Gastrocnemius medialis (tissue), 4 donors: ENCODE measurements around the gene BLOC1S4. TPM values are rescaled to one million over a fixed set of nuclear protein-coding genes. Genes with fewer than 3 reads are reported as not detected.

Source experiments
- ATAC-seq, 2 donors: fragments of 150-250 bp; one replicate each; pipeline ENCODE4 v1.9.1; 2016
- DNase-seq, 2 donors: peaks; one replicate each; pipeline ENCODE4 v3.0.0-alpha.2; 2019
- H3K27ac ChIP-seq, 4 donors: fragments of 200-600 bp; sonication (generic); 1 replicate in 1 of 4; 2 replicates in 3 of 4; pipeline ENCODE4 v1.5.1; 2016 to 2018; ENCODE audit warnings: mild to moderate bottlenecking in 2 of 4, moderate library complexity in 1 of 4
- H3K27me3 ChIP-seq, 3 donors: fragments of 200-600 bp; sonication (generic) in 2 of 3; 1 replicate in 1 of 3; 2 replicates in 2 of 3; pipeline versions ENCODE4 v1.5.1 to v1.6.0; 2016 to 2019; ENCODE audit warnings: mild to moderate bottlenecking in 1 of 3, moderate library complexity in 1 of 3
- H3K36me3 ChIP-seq, 2 donors: fragments of 200-600 bp; sonication (generic) in 1 of 2; one replicate each; pipeline ENCODE4 v1.5.1; 2017 to 2018
- H3K4me1 ChIP-seq, 2 donors: fragments of 200-600 bp; sonication (generic) in 1 of 2; one replicate each; pipeline ENCODE4 v1.5.1; 2016 to 2017; ENCODE audit warnings: mild to moderate bottlenecking in 2 of 2
- H3K4me3 ChIP-seq, 4 donors: fragments of 200-600 bp; sonication (generic) in 3 of 4; 1 replicate in 1 of 4; 2 replicates in 3 of 4; pipeline ENCODE4 v1.5.1; 2016 to 2019; ENCODE audit warnings: mild to moderate bottlenecking in 2 of 4
- H3K9me3 ChIP-seq, 3 donors: fragments of 200-600 bp; sonication (generic) in 2 of 3; 1 replicate in 1 of 3; 2 replicates in 2 of 3; pipeline ENCODE4 v1.5.1; 2016 to 2019
- CTCF ChIP-seq, 5 experiments: fragments of 450-650 bp in 3 of 5; fragments of 200-600 bp in 2 of 5; sonication (generic) in 2 of 5; IDR thresholded peaks in 4 of 5; conservative IDR thresholded peaks in 1 of 5; 1 replicate in 4 of 5; 2 replicates in 1 of 5; pipeline ENCODE4 v1.5.1; 2016 to 2019; ENCODE audit warnings: antibody characterized with exemption in 5 of 5, mild to moderate bottlenecking in 3 of 5, moderate library complexity in 3 of 5
- POLR2A ChIP-seq, 2 donors: fragments of 450-650 bp; IDR thresholded peaks; one replicate each; pipeline ENCODE4 v1.6.1; 2017; ENCODE audit warnings: antibody characterized with exemption in 2 of 2, mild to moderate bottlenecking in 2 of 2, moderate library complexity in 2 of 2
- in situ Hi-C, 4 donors: fragments of 200-750 bp; cut with MboI; loops; one replicate each; pipeline versions ENCODE4 v1.15.0 to v1.8.0; 2017; ENCODE audit warnings: low sequenced_read_pairs in 4 of 4
- intact Hi-C: fragments of 100-400 bp; cut with DNase I; formaldehyde crosslinking; loops from one replicate; pipeline ENCODE4 v1.15.1; 2023; ENCODE audit warnings: low total_unique reads
- total RNA-seq, 4 donors: library from RNA; depleted of rRNA; stranded (reverse); fragments of >200 nt; gene quantifications; one replicate each; pipeline versions ENCODE4 v1.1.0 to v1.2.3, GENCODE V29; 2016

BLOC1S4 gene
- total RNA-seq, 4 donors from 2014 or later, result 15.7 to 25.7 (median 22.3) TPM

GRCh38 chr4:6740347-6740746 is 24.4 kb downstream of the BLOC1S4 start:
- TF ChIP-seq POLR2A (IDR thresholded peaks at IDR 0.05) (no peak), CTCF (IDR thresholded peaks at IDR 0.05 in 4 of 5, conservative IDR thresholded peaks at IDR 0.05 in 1 of 5) (no peak)
- Histone ChIP-seq H3K27ac (no peak overlapping the region), H3K27me3 (no peaks in the 10 kb centered on the region), H3K4me1 (no peaks in the 10 kb centered on the region), H3K9me3 (no peaks in the 10 kb centered on the region), H3K36me3 (no peaks in the 10 kb centered on the region), H3K4me3 (no peak overlapping the region)
- no peak for ATAC-seq
- intact Hi-C loops, result no loop called here
- no peak for DNase-seq
- in situ Hi-C loops, result no loop called here

DNA sequence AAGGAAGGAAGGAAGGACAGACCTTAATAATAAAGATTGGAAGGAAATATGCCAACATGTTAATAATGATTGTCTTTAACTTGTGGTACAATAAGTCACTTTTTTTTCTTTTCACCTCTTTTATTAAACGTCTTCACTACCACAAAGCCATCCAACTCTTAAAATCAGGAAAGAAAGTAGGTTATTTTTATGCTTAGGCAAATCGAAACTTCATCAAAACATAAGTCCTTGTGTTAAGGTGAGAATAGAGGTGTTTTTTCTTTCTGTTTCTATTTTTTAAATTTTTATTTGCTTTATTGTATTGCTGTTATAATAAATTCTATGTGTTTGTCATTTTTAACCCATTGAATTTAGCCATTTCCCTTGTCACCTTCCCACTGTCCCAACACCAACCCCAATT is 26.5 kb downstream of the BLOC1S4 start:
- H3K9me3 ChIP-seq, result no peaks in the 10 kb centered on the region
- H3K36me3 ChIP-seq, result no peaks in the 10 kb centered on the region
- H3K27me3 ChIP-seq, result no peaks in the 10 kb centered on the region
- TF ChIP-seq CTCF (IDR thresholded peaks at IDR 0.05 in 4 of 5, conservative IDR thresholded peaks at IDR 0.05 in 1 of 5) (no peak), POLR2A (IDR thresholded peaks at IDR 0.05) (no peak)
- in situ Hi-C loops, result no loop called here
- intact Hi-C loops, result no loop called here
- H3K4me1 ChIP-seq, result no peaks in the 10 kb centered on the region
- ATAC-seq, result no peak
- H3K27ac ChIP-seq, result no peak overlapping the region
- H3K4me3 ChIP-seq, result no peak overlapping the region
- DNase-seq, result no peak

DNA sequence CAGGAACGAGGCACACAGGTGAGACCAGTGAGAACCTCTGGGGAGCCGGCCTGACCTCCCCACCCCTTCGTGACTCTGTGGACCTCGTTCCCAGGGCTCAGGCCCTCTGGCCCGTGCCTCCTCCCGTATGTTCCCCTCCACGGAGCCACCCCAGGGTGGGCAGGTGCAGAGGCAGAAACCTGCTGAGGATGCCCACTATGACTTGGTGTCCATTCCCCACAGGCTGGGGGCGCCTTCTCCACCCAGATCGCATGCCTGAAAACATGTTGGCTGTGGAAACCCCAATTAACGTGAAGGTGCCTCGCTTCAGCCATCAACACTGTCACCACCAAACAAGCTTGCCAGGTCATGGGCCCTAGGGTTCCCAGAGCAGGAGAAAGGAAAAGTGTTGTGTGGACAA is 27.0 kb downstream of the BLOC1S4 start:
- Histone ChIP-seq H3K36me3 (no peaks in the 10 kb centered on the region), H3K4me1 (no peaks in the 10 kb centered on the region), H3K27me3 (no peaks in the 10 kb centered on the region), H3K4me3 (no peak overlapping the region), H3K9me3 (no peaks in the 10 kb centered on the region), H3K27ac (no peak overlapping the region)
- TF ChIP-seq CTCF (IDR thresholded peaks at IDR 0.05 in 4 of 5, conservative IDR thresholded peaks at IDR 0.05 in 1 of 5) (no peak), POLR2A (IDR thresholded peaks at IDR 0.05) (no peak)
- in situ Hi-C loops, result no loop called here
- ATAC-seq, result no peak
- DNase-seq, result no peak
- intact Hi-C loops, result no loop called here

GRCh38 chr4:6746721-6747293 is 30.8 kb downstream of the BLOC1S4 start:
- TF ChIP-seq CTCF (IDR thresholded peaks at IDR 0.05 in 4 of 5, conservative IDR thresholded peaks at IDR 0.05 in 1 of 5) (no peak), POLR2A (IDR thresholded peaks at IDR 0.05) (no peak)
- in situ Hi-C loops, result no loop called here
- no peak overlapping the region for H3K27ac ChIP-seq
- H3K9me3 ChIP-seq, result no peaks in the 10 kb centered on the region
- no peak overlapping the region for H3K4me3 ChIP-seq
- DNase-seq, result no peak
- no peaks in the 10 kb centered on the region for H3K36me3 ChIP-seq
- no peaks in the 10 kb centered on the region for H3K27me3 ChIP-seq
- intact Hi-C loops, result no loop called here
- peaks cover 10 to 11% of the 10 kb centered on the region in 2 donors for H3K4me1 ChIP-seq
- no peak for ATAC-seq
